ENCODE data around the gene EXOSC2. TPM values are rescaled to one million over a fixed set of nuclear protein-coding genes. Genes with fewer than 3 reads are reported as not detected.

EXOSC2 gene
- total and polyA plus RNA-seq, 2 of the 8 experiments (the other 6 are each of a cell fraction or from before 2014, with no cell fraction given) = 47.8 to 93.6 TPM

GRCh38 chr9:130688072-130688471 lies 5.5 kb upstream of the EXOSC2 start:
- peaks cover 0 to 4% of the 10 kb centered on the region in 2 experiments; a peak in 2 of 4 replicates for H3K9me3 ChIP-seq (ENCODE audit: insufficient read depth in 2 of 2, low read depth in 1 of 2, low read length in 1 of 2)
- no peak overlapping the region for H4K8ac ChIP-seq (ENCODE audit: extremely low read depth, insufficient read depth, low read length)
- peaks cover 4 to 5% (median 5%) of the 10 kb centered on the region in 4 experiments; a peak in 5 of 7 replicates for H3K4me1 ChIP-seq (replicated peaks in 1 of 4; ENCODE audit: control insufficient read depth in 3 of 4, insufficient read depth in 4 of 4, low read length in 3 of 4)
- no peak overlapping the region for H2BK20ac ChIP-seq (ENCODE audit: low read length)
- H3K4me3 ChIP-seq (ENCODE audit: extremely low read depth in 1 of 4, insufficient read depth in 2 of 4, low read depth in 3 of 4, low read length in 4 of 4) = no peak overlapping the region
- no peak overlapping the region for H2BK120ac ChIP-seq (replicated peaks; ENCODE audit: low read depth, low read length)
- no peaks in the 10 kb centered on the region for H3K79me1 ChIP-seq (ENCODE audit: low read depth, low read length)
- no peak overlapping the region for H3K23ac ChIP-seq (ENCODE audit: insufficient read length)
- 91% methylated on average over 5 of the region's 5 CpGs; no CpG with 5 or more reads in 1 of the 2 experiments for WGBS, 2 experiments (ENCODE audit: extremely low coverage in 1 of 2, insufficient coverage in 1 of 2, insufficient read length in 1 of 2, insufficient replicate concordance in 2 of 2, low coverage in 1 of 2, low lambda C conversion rate in 2 of 2, missing lambda C conversion rate in 1 of 2)
- no peak overlapping the region for H3K4me2 ChIP-seq (ENCODE audit: insufficient read depth in 1 of 2, low read depth in 2 of 2, low read length in 2 of 2)
- FAIRE-seq (no peak), DNase-seq (ENCODE audit: low read depth in 1 of 2, low spot score in 2 of 2) (no peak)
- H3K23me2 ChIP-seq (ENCODE audit: low read depth, low read length) = peaks cover 6% of the 10 kb centered on the region
- H4K5ac ChIP-seq (ENCODE audit: insufficient read length, low read depth, low read length) = no peak overlapping the region
- no peak overlapping the region for H3K18ac ChIP-seq (ENCODE audit: extremely low read depth, low read length)
- CTCF ChIA-PET (ENCODE audit: partially characterized antibody) = interaction anchor here (0.9 to 2.0 kb wide), 3 partner anchors 177 to 229 kb away, joined by 3 to 8 read pairs (median 4); no protein-coding TSS in a partner anchor
- no peak overlapping the region for H2BK15ac ChIP-seq (ENCODE audit: low read length)
- POLR2A ChIA-PET (ENCODE audit: partially characterized antibody) = no interaction called here
- no peaks in the 10 kb centered on the region for H3K36me3 ChIP-seq (ENCODE audit: control insufficient read depth in 2 of 4, insufficient read depth in 4 of 4, low read length in 3 of 4)
- 0 out of 2 replicates have a peak overlapping the region, but pooled peaks have one; percentile 9 for H2BK12ac ChIP-seq (ENCODE audit: low read depth, low read length)
- no peak overlapping the region for H3K14ac ChIP-seq (ENCODE audit: insufficient read length)
- H3K4ac ChIP-seq (replicated peaks; ENCODE audit: insufficient read length, low read depth, low read length) = no peak overlapping the region
- H4K20me1 ChIP-seq (replicated peaks in 1 of 2; ENCODE audit: control insufficient read depth in 1 of 2, insufficient read depth in 2 of 2, low read length in 2 of 2) = peaks cover 0 to 3% of the 10 kb centered on the region in 2 experiments
- no peak overlapping the region for H2AFZ ChIP-seq (ENCODE audit: low read length)
- no peak overlapping the region for H3K9ac ChIP-seq (replicated peaks in 1 of 4; ENCODE audit: extremely low read depth in 1 of 4, low read depth in 3 of 4, low read length in 3 of 4)
- H3K56ac ChIP-seq (replicated peaks; ENCODE audit: insufficient read length, low read depth, low read length) = no peak overlapping the region
- H3K79me2 ChIP-seq (ENCODE audit: control insufficient read depth in 1 of 2, insufficient read depth in 2 of 2, low read length in 2 of 2) = no peaks in the 10 kb centered on the region
- H2AK5ac ChIP-seq (ENCODE audit: low read depth, low read length) = no peak overlapping the region
- no peak overlapping the region for H4K91ac ChIP-seq (replicated peaks; ENCODE audit: insufficient read length, low read length)
- H3K27ac ChIP-seq (ENCODE audit: low read depth, low read length) = no peak overlapping the region
- no peak overlapping the region for H2BK5ac ChIP-seq (ENCODE audit: low read depth, low read length)
- H3K27me3 ChIP-seq (replicated peaks in 1 of 4; ENCODE audit: control insufficient read depth in 3 of 4, extremely low read depth in 1 of 4, insufficient read depth in 3 of 4, low read length in 3 of 4) = no peaks in the 10 kb centered on the region
- TF ChIP-seq SP2 (IDR thresholded peaks at IDR 0.05; ENCODE audit: low read length) = no peak
- TF ChIP-seq USF2 (IDR thresholded peaks at IDR 0.05; ENCODE audit: low read length) = no peak
- TF ChIP-seq PHF8 (conservative IDR thresholded peaks at IDR 0.05; ENCODE audit: low read depth, low read length) = no peak
- TF ChIP-seq CHD2 (IDR thresholded peaks at IDR 0.05; ENCODE audit: low read length) = no peak
- TF ChIP-seq BRCA1 (IDR thresholded peaks at IDR 0.05; ENCODE audit: low read depth, low read length) = no peak
- no peak for TF ChIP-seq TBP (IDR thresholded peaks at IDR 0.05; ENCODE audit: low read depth, low read length)
- no peak for TF ChIP-seq RXRA (IDR thresholded peaks at IDR 0.05; ENCODE audit: insufficient read depth, low read depth, low read length)
- TF ChIP-seq EZH2 (IDR thresholded peaks at IDR 0.05; ENCODE audit: low read depth, low read length, severe bottlenecking) = no peak
- TF ChIP-seq GABPA (IDR thresholded peaks at IDR 0.05; ENCODE audit: borderline replicate concordance, insufficient read depth, low read length) = no peak
- no peak for TF ChIP-seq CBX5 (IDR thresholded peaks at IDR 0.05; ENCODE audit: low read depth, low read length)
- no peak for TF ChIP-seq GTF2F1 (IDR thresholded peaks at IDR 0.05; ENCODE audit: borderline replicate concordance, low read depth, low read length)
- TF ChIP-seq TEAD4 (IDR thresholded peaks at IDR 0.05; ENCODE audit: low read depth, low read length) = no peak
- no peak for TF ChIP-seq SP4 (IDR thresholded peaks at IDR 0.05; ENCODE audit: low read length)

All from H1 (cell line).